Osteoblast (primary cell): ENCODE data around the gene ZNF37A. TPM values are rescaled to one million over a fixed set of nuclear protein-coding genes. Genes with fewer than 3 reads are reported as not detected.
"Not testable (repeated sequence)": the region's sequence is repeated elsewhere in the genome, so short reads cannot be mapped to it uniquely, and the experiment has no call there.

ENCODE experiments used
- DNase-seq: peaks from one replicate; pipeline ENCODE4 v3.0.0; 2011; ENCODE audit warnings: low spot score, mixed read lengths; ENCODE audit not compliant: insufficient read length; ENCODE audit errors: missing footprints
- H2AFZ ChIP-seq: 2 replicates; pipeline ENCODE4 v1.6.0; 2011; ENCODE audit warnings: mild to moderate bottlenecking, low read length
- H3K27ac ChIP-seq: 2 replicates; pipeline ENCODE4 v1.5.1; 2011; ENCODE audit warnings: mild to moderate bottlenecking, low read depth, low read length, moderate library complexity
- H3K27me3 ChIP-seq: 2 replicates; pipeline ENCODE4 v1.6.0; 2012; ENCODE audit warnings: mild to moderate bottlenecking, control low read depth, inconsistent platforms, low read length, moderate library complexity; ENCODE audit not compliant: insufficient read depth
- H3K36me3 ChIP-seq: 2 replicates; pipeline ENCODE4 v1.5.1; 2011; ENCODE audit warnings: mild to moderate bottlenecking, low read length, control low read depth, moderate library complexity; ENCODE audit not compliant: insufficient read depth
- H3K4me1 ChIP-seq: 2 replicates; pipeline ENCODE4 v1.5.1; 2011; ENCODE audit warnings: mild to moderate bottlenecking, low read length, control low read depth, moderate library complexity; ENCODE audit not compliant: insufficient read depth
- H3K4me2 ChIP-seq: 2 replicates; pipeline ENCODE4 v1.6.0; 2011; ENCODE audit warnings: mild to moderate bottlenecking, low read length; ENCODE audit not compliant: insufficient read depth
- H3K4me3 ChIP-seq: fragments of 200-600 bp; sonication (generic); 3 replicates; pipeline ENCODE4 v1.5.1; 2012; ENCODE audit warnings: mild to moderate bottlenecking, low read length, inconsistent platforms; ENCODE audit not compliant: insufficient read depth
- H3K79me2 ChIP-seq: 2 replicates; pipeline ENCODE4 v1.6.0; 2012; ENCODE audit warnings: mild to moderate bottlenecking, low read length, control low read depth, inconsistent platforms; ENCODE audit not compliant: insufficient read depth
- H3K9me3 ChIP-seq: 2 replicates; pipeline ENCODE4 v1.5.1; 2011; ENCODE audit warnings: low read depth, low read length, control low read depth
- H4K20me1 ChIP-seq: 2 replicates; pipeline ENCODE4 v1.6.0; 2012; ENCODE audit warnings: mild to moderate bottlenecking, low read length, control low read depth; ENCODE audit not compliant: insufficient read depth
- CTCF ChIP-seq: IDR thresholded peaks from 2 replicates; pipeline ENCODE4 v1.5.1; 2011; ENCODE audit warnings: mild to moderate bottlenecking, low read depth, low read length, moderate library complexity; ENCODE audit errors: extremely low read depth
- total RNA-seq: library from RNA; depleted of rRNA; stranded (reverse); fragments of >200 nt; gene quantifications from 2 replicates; pipeline ENCODE4 v1.2.3, GENCODE V29; 2012

Gene ZNF37A
- total RNA-seq, 1 donor, result 15.6 TPM

DNA sequence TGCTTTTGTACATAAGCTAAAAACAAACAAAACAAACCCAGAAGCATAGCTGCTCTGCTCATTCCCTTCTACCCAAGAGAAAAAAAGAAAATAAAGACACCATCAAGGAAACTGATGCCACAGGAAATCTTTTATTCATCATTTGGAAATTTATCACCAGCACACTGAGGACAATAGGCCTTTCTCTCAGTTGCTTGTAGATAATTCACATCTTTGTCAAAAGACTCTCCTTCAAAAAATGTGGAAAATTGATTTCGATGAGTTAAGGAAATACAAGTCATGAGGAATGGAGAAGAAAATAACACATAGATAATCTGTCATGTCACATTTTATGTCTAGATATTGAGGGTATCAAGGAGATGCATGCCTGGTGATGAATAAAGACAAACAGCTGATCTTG is 53.5 kb downstream of the ZNF37A start:
- Histone ChIP-seq H2AFZ (no peak overlapping the region), H3K27ac (no peak overlapping the region), H3K4me1 (no peaks in the 10 kb centered on the region), H3K4me3 (no peak overlapping the region), H3K27me3 (no peaks in the 10 kb centered on the region), H3K9me3 (no peaks in the 10 kb centered on the region), H4K20me1 (no peaks in the 10 kb centered on the region), H3K4me2 (no peak overlapping the region), H3K36me3 (no peaks in the 10 kb centered on the region), H3K79me2 (no peaks in the 10 kb centered on the region)
- no peak for TF ChIP-seq CTCF
- DNase-seq, result no peak

DNA sequence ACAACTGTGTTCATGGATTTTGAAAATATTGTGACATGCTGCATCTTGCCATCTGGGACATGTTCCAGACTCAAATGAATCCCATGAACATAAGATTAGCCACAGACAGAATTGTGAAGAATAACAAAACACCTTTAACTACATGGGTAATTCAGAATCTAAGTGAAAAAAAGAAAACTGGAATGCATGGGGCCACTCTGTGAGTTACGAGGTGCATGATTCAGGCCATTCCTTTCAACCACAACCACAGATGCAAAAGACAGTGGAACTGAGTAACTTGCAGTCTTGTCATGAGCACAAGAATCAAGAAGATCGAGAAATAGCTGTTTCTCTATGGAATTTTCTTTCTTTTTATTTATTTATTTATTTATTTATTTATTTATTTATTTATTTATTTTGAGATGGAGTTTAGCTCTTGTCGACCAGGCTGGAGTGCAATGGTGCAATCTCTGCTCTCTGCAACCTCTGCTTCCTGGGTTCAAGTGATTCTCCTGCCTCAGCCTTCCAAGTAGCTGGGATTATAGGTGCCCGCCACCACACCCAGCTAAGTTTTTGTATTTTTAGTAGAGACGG is 56.8 kb downstream of the ZNF37A start:
- H3K4me3 ChIP-seq, H3K27me3 ChIP-seq, H2AFZ ChIP-seq, H3K4me1 ChIP-seq, H3K36me3 ChIP-seq, H3K4me2 ChIP-seq, H4K20me1 ChIP-seq, H3K27ac ChIP-seq, H3K9me3 ChIP-seq, DNase-seq, H3K79me2 ChIP-seq: not testable (repeated sequence)

DNA sequence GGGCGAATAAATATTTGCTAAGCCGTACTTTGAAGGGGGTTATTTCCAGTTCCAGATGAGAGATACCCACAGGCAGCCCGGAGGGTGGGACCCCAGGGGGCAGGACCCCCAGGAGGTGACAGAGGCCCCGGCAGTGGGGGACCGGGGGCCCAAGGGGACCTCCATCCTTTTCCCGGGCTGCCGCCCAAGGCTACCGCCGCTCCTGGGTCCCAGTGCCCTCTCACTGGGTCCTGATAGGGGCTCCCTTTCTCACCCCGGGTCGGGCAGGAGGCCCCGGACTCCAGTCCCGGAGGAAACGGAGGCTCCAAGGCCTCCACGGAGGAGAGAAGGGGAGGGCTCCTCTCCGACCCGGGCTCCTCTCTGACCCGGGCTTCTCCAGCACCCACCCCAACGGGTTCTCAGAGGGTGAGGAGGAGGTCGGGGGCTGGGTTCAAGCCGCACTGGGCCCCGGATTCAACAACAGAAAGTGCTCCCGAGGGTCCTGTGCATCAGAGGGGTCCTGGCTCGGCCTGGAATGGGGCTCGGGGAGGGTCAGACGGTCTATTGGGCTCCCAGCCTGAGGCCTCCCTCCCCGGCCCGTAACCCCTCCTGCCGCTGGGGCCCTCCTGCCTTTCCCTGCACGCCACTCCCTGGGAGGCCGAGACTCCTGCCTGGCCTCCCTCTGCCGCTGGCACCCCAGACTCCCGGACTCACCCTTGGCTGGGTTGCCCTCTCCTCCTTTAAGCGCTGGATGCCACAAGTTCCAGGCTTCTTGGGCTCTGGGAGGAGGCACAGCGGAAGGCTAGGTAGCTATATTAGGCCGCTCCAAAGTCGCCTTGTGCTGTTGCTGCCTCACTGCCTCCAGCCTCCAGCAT is 62.5 kb downstream of the ZNF37A start:
- H4K20me1 ChIP-seq, result no peaks in the 10 kb centered on the region
- peak; percentile 46 for DNase-seq
- no peaks in the 10 kb centered on the region for H3K4me1 ChIP-seq
- no peaks in the 10 kb centered on the region for H3K36me3 ChIP-seq
- no peak overlapping the region for H3K4me2 ChIP-seq
- no peak overlapping the region for H3K27ac ChIP-seq
- H3K27me3 ChIP-seq, result no peaks in the 10 kb centered on the region
- TF ChIP-seq CTCF, result no peak
- peaks cover 5% of the 10 kb centered on the region for H3K9me3 ChIP-seq
- no peak overlapping the region for H3K4me3 ChIP-seq
- no peak overlapping the region for H2AFZ ChIP-seq
- no peaks in the 10 kb centered on the region for H3K79me2 ChIP-seq

DNA sequence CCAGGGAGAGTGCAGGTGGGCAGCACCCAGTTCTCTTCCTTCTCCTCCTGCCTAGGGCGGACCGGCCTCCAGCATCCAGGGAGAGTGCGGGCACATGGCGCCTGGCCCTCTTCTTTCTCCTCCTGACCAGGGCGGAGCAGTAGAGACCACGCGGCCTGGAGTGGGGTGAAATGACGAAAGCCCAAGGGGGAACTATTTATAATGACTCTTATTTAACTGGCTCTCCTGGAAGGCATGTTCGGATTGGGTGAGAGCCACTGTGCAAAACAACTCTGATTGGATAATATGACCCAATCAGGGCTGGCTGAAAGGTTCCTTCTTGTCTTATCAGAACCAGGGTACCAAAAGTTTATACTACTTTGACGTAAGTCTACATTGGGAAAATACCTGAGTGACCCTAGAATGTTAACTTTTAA is 63.1 kb downstream of the ZNF37A start:
- Histone ChIP-seq H3K9me3 (peaks cover 5% of the 10 kb centered on the region), H2AFZ (no peak overlapping the region), H3K27me3 (no peaks in the 10 kb centered on the region), H3K4me1 (no peaks in the 10 kb centered on the region), H3K4me2 (no peak overlapping the region), H3K79me2 (no peaks in the 10 kb centered on the region), H3K4me3 (no peak overlapping the region), H3K36me3 (no peaks in the 10 kb centered on the region), H4K20me1 (no peaks in the 10 kb centered on the region), H3K27ac (no peak overlapping the region)
- DNase-seq, result peak; percentile 30
- no peak for TF ChIP-seq CTCF
